Fibroblast of mammary gland (primary cell): ENCODE results near the gene NDUFAF8.

Source experiments
- DNase-seq: peaks from one replicate; pipeline ENCODE4 v3.0.0-alpha.2; 2010; ENCODE audit warnings: low read depth
- H3K4me3 ChIP-seq: 2 replicates; pipeline ENCODE4 v1.5.1; 2011; ENCODE audit warnings: low read depth, mild to moderate bottlenecking, low read length, moderate library complexity; ENCODE audit not compliant: control insufficient read depth
- TF ChIP-seq, protein P1 (sequence below): conservative IDR thresholded peaks from 2 replicates; pipeline ENCODE4 v1.5.1; 2011; ENCODE audit warnings: low read depth, low read length, inconsistent platforms; ENCODE audit not compliant: control insufficient read depth, insufficient read depth

NDUFAF8 gene

GRCh38 chr17:81286491-81287145 is 47.5 kb downstream of the NDUFAF8 start:
- no peak overlapping the region for H3K4me3 ChIP-seq
- TF ChIP-seq, protein P1, sequence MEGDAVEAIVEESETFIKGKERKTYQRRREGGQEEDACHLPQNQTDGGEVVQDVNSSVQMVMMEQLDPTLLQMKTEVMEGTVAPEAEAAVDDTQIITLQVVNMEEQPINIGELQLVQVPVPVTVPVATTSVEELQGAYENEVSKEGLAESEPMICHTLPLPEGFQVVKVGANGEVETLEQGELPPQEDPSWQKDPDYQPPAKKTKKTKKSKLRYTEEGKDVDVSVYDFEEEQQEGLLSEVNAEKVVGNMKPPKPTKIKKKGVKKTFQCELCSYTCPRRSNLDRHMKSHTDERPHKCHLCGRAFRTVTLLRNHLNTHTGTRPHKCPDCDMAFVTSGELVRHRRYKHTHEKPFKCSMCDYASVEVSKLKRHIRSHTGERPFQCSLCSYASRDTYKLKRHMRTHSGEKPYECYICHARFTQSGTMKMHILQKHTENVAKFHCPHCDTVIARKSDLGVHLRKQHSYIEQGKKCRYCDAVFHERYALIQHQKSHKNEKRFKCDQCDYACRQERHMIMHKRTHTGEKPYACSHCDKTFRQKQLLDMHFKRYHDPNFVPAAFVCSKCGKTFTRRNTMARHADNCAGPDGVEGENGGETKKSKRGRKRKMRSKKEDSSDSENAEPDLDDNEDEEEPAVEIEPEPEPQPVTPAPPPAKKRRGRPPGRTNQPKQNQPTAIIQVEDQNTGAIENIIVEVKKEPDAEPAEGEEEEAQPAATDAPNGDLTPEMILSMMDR: no peak
- DNase-seq: no peak

GRCh38 chr17:81287152-81287551 is 48.0 kb downstream of the NDUFAF8 start:
- no peak for DNase-seq
- no peak overlapping the region for H3K4me3 ChIP-seq
- TF ChIP-seq, protein P1: no peak

DNA sequence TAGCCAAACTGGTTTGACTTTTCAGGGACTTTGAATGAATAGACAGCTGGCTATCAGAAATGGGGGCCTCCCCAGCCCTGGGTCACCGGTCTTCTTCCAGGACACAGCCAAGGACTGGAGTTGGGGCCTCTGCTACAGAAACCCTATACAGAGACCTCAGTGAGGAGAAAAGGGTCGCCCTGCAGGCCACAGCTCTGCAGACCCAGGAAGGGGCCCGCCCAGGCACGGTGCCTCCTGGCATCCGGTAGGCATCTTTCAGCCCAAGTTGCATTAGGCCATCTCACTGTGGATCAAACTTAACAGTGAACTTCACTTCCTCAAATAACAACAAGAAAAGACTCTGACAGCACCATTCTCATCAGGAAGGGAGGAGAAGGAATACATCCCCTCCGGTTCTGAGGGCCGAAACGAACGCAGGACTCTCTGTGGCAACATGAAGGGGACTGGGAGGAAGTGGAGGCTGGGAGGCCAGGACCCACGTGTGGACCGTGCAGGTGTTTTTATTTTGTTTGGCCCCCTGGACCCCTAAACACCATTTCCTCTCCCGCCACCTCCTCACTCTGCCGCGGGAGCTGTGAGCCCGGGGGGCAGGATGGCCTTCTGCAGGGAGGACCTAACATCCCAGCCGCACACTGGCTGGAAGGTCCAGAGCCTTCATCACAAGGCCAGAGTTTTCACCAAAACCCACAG is 48.8 kb downstream of the NDUFAF8 start:
- no peak for DNase-seq

DNA sequence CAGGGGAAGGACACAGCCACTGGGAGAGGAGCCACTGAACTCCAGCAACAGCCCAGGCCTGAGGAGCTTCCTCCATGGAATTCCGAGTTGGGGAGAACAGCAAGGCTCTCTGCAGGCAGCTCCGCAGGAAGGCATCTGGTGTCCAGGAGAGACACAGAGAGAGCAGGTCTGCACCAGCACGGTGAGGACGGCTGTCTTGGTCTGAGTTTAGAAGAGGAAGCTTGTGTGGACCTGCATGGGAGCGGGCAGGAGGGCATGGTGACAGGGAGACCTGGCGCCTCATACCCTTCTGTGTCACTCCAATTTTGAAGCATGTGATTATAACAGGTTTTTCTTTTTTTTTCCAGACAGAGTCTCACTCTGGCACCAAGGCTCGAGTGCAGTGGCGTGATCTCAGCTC is 49.6 kb downstream of the NDUFAF8 start:
- TF ChIP-seq, protein P1: no peak
- no peak for DNase-seq
- H3K4me3 ChIP-seq: no peak overlapping the region

More for the DNA sequence above, 48.8 kb downstream of the NDUFAF8 start:
- TF ChIP-seq, protein P1: no peak
- no peak overlapping the region for H3K4me3 ChIP-seq

DNA sequence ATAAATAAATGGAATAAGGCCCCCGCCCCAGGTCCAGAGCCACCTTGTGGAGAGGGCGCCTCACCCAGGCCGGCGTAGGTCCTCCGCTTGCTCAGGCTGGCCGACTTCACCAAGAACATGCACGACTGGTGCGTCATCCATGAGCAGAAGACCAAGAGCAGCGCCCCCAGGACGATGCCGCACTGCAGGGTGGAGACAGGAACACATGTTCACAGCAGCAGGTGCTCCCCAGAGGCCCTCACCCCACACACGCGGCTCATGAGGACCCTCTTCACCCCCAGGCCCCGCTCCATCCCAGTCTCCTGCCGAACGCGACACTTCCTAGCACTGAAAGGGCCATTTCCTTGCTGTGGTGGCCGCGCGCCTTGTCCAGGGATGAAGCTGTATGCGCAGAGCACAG is 50.5 kb downstream of the NDUFAF8 start:
- no peak for DNase-seq
- TF ChIP-seq, protein P1: no peak
- no peak overlapping the region for H3K4me3 ChIP-seq

DNA sequence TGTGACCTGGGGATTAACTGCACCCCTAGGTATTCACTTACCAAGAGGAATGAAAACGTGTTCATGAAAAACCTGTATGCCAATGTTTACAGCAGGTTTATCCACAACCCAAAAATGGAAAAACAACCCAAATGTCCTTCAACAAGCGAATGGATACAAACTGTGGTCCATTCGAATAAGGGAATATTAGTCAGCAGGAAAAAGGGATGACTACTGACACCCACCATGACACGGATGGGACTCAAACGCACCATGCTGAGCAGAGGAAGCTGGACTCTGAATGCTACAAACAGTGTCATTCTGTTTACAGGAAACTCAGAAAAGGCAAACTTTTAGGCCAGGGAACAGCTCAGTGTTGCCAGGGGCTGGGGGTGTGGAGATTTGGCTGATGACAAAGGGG is 51.1 kb downstream of the NDUFAF8 start:
- TF ChIP-seq, protein P1: no peak
- H3K4me3 ChIP-seq: no peak overlapping the region
- DNase-seq: no peak
